ENCODE results near the gene ZDHHC8. TPM values are rescaled to one million over a fixed set of nuclear protein-coding genes. Genes with fewer than 3 reads are reported as not detected.

Gene ZDHHC8
- total RNA-seq, 3 donors from 2014 or later = 27.7 to 53.0 (median 42.2) TPM

- peaks cover 8% of the 10 kb centered on the region for H3K36me3 ChIP-seq (ENCODE audit: low read depth)
- ATAC-seq = peak; percentile 19
- intact Hi-C loops (cut with DNase I, micrococcal nuclease) = no loop called here
These were observed 20.4 kb upstream of the ZDHHC8 start for GRCh38 chr22:20111045-20111688.

DNA sequence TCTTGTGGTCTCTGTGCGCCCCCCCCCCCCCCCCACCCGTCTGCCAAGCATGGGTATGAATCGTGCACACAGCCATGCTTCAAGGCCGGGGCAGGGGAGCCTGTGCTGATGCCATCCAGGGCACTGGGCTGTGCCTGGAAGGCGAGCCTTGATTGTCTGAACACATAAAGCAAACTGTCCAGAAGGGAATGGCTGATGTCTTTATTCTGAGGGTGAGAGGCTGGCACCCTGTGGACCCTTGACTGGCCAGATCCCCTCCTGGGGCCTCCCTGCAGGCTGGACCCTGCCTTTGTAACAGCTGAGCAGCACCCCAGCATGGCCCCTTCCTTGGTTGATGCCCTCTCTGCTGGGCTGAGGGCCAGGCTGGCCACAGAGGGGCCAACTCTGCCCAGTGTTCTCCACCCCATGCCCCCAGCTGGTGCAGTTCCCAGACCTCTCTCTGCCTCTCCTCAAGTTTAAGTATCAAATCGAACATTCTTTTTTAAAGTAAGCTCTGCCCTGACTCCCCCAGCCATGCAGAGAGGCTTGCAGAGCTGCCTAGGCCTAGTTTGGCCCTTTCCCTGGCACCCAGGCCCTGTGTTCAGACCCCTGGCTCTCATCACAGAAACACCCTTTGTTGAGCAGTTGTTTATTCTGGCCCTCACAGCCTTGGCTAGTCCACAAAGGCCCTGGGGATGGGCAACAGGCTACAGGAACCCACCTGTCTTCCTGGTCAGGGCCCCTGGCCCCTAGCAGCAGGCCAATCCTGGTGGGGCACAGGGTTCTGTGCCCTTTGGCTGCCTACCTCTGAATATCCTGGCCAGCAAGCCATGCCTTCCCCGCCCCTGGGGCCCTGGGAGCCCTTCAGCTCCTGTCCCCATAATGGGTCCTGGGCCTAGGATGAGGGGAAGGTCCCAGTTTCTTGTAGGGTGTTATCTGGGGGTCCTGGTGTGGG lies 19.6 kb upstream of the ZDHHC8 start:
- peaks cover 12% of the 10 kb centered on the region for H3K4me1 ChIP-seq (ENCODE audit: low read depth)
- DNase-seq (peak in 2 of 3 donors; percentile 24 to 43), ATAC-seq (no peak)
- H3K36me3 ChIP-seq (ENCODE audit: low read depth) = peaks cover 8% of the 10 kb centered on the region
- TF ChIP-seq, protein P1, sequence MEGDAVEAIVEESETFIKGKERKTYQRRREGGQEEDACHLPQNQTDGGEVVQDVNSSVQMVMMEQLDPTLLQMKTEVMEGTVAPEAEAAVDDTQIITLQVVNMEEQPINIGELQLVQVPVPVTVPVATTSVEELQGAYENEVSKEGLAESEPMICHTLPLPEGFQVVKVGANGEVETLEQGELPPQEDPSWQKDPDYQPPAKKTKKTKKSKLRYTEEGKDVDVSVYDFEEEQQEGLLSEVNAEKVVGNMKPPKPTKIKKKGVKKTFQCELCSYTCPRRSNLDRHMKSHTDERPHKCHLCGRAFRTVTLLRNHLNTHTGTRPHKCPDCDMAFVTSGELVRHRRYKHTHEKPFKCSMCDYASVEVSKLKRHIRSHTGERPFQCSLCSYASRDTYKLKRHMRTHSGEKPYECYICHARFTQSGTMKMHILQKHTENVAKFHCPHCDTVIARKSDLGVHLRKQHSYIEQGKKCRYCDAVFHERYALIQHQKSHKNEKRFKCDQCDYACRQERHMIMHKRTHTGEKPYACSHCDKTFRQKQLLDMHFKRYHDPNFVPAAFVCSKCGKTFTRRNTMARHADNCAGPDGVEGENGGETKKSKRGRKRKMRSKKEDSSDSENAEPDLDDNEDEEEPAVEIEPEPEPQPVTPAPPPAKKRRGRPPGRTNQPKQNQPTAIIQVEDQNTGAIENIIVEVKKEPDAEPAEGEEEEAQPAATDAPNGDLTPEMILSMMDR (IDR thresholded peaks at IDR 0.05) = no peak
- no peak overlapping the region for H3K4me3 ChIP-seq
- intact Hi-C loops (cut with DNase I, micrococcal nuclease) = no loop called here
- H3K9me3 ChIP-seq = no peaks in the 10 kb centered on the region

More at GRCh38 chr22:20111045-20111688, 20.4 kb upstream of the ZDHHC8 start:
- peak in 2 of 3 donors; percentile 25 to 41 for DNase-seq
- Histone ChIP-seq H3K9me3 (no peaks in the 10 kb centered on the region), H3K4me1 (ENCODE audit: low read depth) (peaks cover 9% of the 10 kb centered on the region), H3K4me3 (no peak overlapping the region)
- TF ChIP-seq, protein P1 (IDR thresholded peaks at IDR 0.05) = no peak

DNA sequence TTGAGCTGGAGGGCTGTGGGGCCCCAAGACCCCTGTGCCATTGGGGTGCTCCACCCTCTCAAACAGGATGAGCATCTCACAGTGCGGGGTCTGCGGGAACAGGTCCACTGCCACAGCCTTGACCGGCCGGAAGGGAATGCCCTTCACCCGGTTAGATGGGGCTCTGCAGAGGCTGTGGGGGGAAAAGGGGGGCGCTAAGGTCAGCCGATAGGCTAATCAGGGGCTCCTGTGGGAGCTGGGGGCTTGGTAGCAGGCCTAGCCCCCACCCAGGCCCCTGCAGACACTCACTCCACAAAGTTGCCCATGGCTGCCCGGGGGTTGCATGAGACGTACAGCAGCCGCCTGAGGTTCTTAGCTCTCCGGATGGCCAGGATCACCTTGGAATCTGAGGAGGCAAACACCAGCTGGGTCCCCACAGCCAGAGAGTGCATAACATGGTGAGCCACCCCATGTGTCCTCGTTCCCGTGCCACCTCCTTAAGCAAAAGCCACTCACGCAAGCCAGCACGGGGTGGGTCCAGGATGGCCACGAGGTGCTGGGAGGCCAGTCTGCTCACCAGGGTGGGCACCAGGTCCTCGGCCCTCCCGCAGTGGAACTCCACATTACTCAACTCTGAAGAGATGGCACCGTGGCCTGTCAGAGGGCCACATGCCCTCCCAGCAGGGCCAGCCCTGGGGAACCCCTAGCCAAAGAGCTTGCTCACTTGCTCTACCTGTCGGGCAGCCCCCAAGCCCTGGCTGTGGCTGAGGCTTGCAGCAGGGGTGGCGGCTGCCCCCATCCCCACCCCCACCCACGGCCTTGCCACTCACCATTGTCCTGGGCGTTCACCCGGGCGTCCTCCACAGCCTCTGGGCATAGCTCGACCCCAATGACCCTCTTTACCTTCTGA lies 18.7 kb upstream of the ZDHHC8 start:
- H3K4me3 ChIP-seq = no peak overlapping the region
- no peaks in the 10 kb centered on the region for H3K36me3 ChIP-seq (ENCODE audit: low read depth)
- TF ChIP-seq, protein P1 (IDR thresholded peaks at IDR 0.05) = no peak
- peaks cover 12% of the 10 kb centered on the region for H3K4me1 ChIP-seq (ENCODE audit: low read depth)
- intact Hi-C loops (cut with DNase I, micrococcal nuclease) = no loop called here
- no peaks in the 10 kb centered on the region for H3K9me3 ChIP-seq
- DNase-seq (peak in 2 of 3 donors; percentile 27 to 46), ATAC-seq (no peak)

GRCh38 chr22:20113551-20114310 lies 17.9 kb upstream of the ZDHHC8 start:
- ATAC-seq = no peak
- H3K36me3 ChIP-seq (ENCODE audit: low read depth) = no peaks in the 10 kb centered on the region
- peak in 2 of 3 donors; percentile 25 to 53 for DNase-seq
- no peak overlapping the region for H3K4me3 ChIP-seq
- peaks cover 21% of the 10 kb centered on the region for H3K4me1 ChIP-seq (ENCODE audit: low read depth)
- TF ChIP-seq, protein P1 (IDR thresholded peaks at IDR 0.05) = no peak
- H3K9me3 ChIP-seq = no peaks in the 10 kb centered on the region
- intact Hi-C loops (cut with DNase I, micrococcal nuclease) = no loop called here
